Measurements from ENCODE around the gene WNK1. TPM values are rescaled to one million over a fixed set of nuclear protein-coding genes. Genes with fewer than 3 reads are reported as not detected.
A peak's percentile ranks its signal among the peaks of the same experiment; 100 is the strongest.

The WNK1 gene
- polyA plus RNA-seq, 1 donor = 56.4 TPM

DNA sequence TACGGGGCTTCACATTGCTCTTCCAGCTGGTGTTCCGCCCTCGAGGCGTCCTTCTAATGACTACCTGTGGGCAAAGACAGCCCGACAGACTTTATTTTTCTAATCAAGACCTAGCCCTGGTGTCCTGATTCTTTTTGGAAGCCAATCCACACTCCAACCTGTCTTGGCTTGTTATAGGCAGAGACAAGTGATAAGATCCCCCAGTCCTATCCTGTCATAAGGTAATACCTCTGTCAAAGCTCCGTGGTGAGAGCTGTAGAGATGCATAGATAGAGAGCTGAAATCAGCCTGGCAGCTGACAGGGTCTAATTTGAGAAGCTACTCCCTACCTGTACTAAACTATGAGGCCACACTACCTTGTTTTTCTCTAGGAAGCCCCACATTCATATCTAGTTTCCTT, 11.5 kb upstream of the WNK1 start:
- no peaks in the 10 kb centered on the region for H3K4me1 ChIP-seq (ENCODE audit: control insufficient read depth, insufficient read depth, low read length)
- WGBS (ENCODE audit: insufficient coverage, low lambda C conversion rate) = 80% methylated on average over 4 of the region's 6 CpGs
- H3K9me3 ChIP-seq (ENCODE audit: control insufficient read depth, low read depth, low read length) = no peaks in the 10 kb centered on the region
- H3K27ac ChIP-seq (ENCODE audit: low read length) = no peak overlapping the region
- H3K4me3 ChIP-seq (ENCODE audit: low read length) = no peak overlapping the region
- no peaks in the 10 kb centered on the region for H3K36me3 ChIP-seq (ENCODE audit: control insufficient read depth, insufficient read depth, low read length)
- DNase-seq = no peak
- H3K27me3 ChIP-seq (ENCODE audit: control insufficient read depth, insufficient read depth, low read length) = no peaks in the 10 kb centered on the region

DNA sequence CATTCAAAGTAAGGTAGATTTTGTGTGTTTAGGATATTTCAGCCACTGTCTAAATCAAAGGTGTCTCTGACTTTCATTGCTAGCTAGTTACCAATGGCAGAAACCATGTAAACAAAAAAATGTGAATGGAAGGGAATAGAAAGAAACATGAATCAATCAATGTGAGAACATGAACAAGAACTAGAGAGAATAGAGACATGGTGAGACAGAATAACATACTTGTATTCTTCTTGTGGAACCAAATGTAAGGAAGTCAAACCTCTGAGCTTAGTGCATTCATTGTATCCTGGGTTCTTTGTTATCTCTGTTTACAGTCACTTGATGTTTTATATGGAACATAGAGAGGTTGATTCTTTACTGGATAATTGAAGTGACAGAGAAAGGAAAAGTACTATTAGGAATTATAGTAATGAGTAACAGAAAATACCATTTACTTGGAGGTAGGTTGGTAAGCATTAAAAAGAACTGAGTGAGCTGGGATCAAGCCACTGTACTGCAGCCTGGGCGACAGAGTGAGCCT, 2.6 kb upstream of the WNK1 start:
- Histone ChIP-seq H3K27ac (ENCODE audit: low read length) (no peak overlapping the region), H3K36me3 (ENCODE audit: control insufficient read depth, insufficient read depth, low read length) (no peaks in the 10 kb centered on the region), H3K27me3 (ENCODE audit: control insufficient read depth, insufficient read depth, low read length) (no peaks in the 10 kb centered on the region), H3K9me3 (ENCODE audit: control insufficient read depth, low read depth, low read length) (no peaks in the 10 kb centered on the region), H3K4me1 (ENCODE audit: control insufficient read depth, insufficient read depth, low read length) (no peaks in the 10 kb centered on the region), H3K4me3 (ENCODE audit: low read length) (no peak overlapping the region)
- no CpG with 5 or more reads among the region's 1 CpG for WGBS (ENCODE audit: insufficient coverage, low lambda C conversion rate)
- no peak for DNase-seq

DNA sequence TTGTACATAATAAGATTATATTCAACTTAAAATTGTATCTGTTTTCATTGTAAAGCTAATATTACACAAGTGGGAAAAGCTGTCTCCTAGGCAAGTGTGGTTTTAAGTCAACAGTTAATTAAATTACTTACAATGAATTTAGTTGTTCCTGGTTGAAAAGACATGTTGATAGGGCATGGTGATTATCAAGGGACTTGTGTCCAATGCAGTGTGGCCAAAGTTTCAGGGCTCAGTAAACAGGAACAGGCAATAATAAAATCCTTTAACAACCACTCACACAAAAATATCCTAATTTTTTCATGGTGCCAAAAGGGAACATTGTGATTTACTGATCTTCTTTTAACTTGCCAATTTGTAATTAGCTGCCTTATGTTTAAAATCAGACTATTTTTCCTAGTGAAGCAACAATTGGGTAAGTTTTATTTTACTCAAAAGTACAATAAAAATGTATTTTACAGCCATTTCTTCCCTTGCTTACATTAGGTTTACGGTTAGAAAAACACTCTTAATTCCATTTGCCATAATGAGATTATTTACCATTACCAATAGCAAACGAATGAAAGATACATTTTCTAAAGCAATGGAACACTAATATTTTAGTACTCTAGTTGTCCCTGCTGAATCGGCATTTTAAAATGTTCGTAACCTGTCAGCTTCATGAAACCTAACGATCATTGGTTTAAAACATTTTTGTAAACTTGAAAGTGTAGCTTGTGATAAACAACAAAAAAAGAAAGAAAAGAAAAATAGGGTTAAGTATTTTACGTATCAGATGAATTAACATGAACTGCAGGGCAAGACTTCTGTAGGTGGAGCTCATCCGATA, 1.8 kb upstream of the WNK1 start:
- Histone ChIP-seq H3K27ac (ENCODE audit: low read length) (peak overlapping the region; percentile 56), H3K4me1 (ENCODE audit: control insufficient read depth, insufficient read depth, low read length) (no peaks in the 10 kb centered on the region), H3K27me3 (ENCODE audit: control insufficient read depth, insufficient read depth, low read length) (no peaks in the 10 kb centered on the region), H3K4me3 (ENCODE audit: low read length) (peak overlapping the region; percentile 41), H3K9me3 (ENCODE audit: control insufficient read depth, low read depth, low read length) (no peaks in the 10 kb centered on the region), H3K36me3 (ENCODE audit: control insufficient read depth, insufficient read depth, low read length) (no peaks in the 10 kb centered on the region)
- 28% methylated on average over 2 of the region's 7 CpGs for WGBS (ENCODE audit: insufficient coverage, low lambda C conversion rate)
- no peak for DNase-seq

DNA sequence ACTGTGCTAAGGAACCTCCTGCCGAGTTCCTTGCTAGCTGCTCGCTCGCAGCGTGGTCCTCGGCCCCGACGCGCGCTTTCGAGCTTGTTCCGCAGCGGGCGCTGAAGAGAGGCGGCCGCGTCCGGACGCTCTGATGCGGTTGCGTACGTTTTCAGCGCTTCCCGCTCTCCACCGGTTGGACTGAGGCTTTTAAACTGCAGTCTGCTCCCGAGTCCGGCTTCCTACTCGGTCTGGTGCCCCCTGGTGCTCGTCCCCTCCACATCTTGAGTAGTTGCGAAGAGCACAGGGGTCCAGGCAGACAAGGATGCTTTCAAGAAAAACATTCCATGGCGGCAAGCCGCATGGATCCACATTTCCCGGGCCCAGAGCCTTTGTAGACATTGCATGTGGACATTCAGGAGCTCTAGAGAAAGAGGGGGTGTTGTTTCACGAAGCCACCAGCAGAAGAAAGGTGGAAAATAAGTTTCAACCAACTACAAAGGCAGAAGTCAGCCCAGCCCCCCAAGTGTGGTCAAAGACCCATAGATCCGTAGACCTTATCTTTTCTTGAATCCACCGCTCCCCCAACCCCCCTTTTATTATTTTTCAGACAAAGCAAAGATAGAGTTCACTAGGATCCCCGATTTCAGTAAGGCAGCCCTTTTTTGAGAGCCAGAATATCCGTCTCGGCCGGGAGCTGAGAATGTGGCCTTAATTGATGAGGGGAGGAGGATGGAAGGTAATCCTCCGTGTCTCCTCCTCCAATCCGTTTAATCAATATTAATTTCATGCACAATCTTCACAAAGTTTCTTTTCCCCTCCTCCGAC, 984 bp upstream of the WNK1 start:
- no CpG with 5 or more reads among the region's 42 CpGs for WGBS (ENCODE audit: insufficient coverage, low lambda C conversion rate)
- Histone ChIP-seq H3K27ac (ENCODE audit: low read length) (peak overlapping the region; percentile 56), H3K9me3 (ENCODE audit: control insufficient read depth, low read depth, low read length) (no peaks in the 10 kb centered on the region), H3K4me3 (ENCODE audit: low read length) (peak overlapping the region; percentile 41), H3K4me1 (ENCODE audit: control insufficient read depth, insufficient read depth, low read length) (no peaks in the 10 kb centered on the region), H3K27me3 (ENCODE audit: control insufficient read depth, insufficient read depth, low read length) (no peaks in the 10 kb centered on the region), H3K36me3 (ENCODE audit: control insufficient read depth, insufficient read depth, low read length) (no peaks in the 10 kb centered on the region)
- peak; percentile 90 to 94 for DNase-seq

DNA sequence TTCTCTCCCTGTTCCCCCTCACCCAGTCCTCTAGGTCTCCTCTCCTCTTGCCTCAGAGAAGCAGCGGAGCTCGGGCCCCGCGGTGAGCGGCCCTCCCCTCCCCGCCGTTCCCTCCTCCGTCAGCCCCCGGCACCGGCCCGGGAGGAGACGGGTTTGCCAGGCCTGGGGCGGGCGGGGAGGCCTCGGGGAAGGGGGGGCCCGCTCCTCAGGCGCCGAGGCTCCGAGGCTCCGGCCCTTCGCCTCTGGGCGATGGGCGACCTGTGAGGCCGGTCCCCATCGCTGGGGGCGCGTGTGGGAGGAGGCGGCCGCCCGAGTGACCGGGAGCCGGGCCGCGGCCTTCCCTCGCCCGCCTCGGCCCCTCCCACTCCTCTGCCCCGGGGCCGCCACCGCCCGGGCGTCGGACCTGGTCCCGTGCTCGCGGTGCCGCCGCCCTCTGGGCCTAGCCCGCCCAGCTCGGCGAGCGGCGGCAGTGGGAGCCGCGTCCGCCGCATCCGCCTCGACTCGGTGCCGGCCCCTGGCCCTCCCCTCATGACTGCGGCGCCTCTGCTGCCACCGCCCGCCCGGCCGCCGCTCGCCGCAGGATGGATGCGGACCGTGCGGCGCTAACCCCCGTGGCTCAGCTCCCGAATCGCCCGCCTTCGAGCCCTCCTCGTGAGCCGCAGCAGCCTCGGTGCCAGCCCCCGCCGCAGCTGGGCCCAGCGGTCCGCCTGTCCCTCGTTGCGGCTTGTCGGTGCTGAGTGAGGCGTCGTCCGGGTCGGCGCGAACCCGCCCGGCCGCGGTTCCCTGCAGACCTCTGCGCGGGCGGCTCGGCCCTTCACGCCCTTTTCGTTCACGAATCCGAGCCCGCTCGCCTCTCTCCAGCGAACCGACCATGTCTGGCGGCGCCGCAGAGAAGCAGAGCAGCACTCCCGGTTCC, 574 bp downstream of the WNK1 start:
- WGBS (ENCODE audit: insufficient coverage, low lambda C conversion rate) = no CpG with 5 or more reads among the region's 115 CpGs
- Histone ChIP-seq H3K27me3 (ENCODE audit: control insufficient read depth, insufficient read depth, low read length) (no peaks in the 10 kb centered on the region), H3K36me3 (ENCODE audit: control insufficient read depth, insufficient read depth, low read length) (no peaks in the 10 kb centered on the region), H3K4me1 (ENCODE audit: control insufficient read depth, insufficient read depth, low read length) (no peaks in the 10 kb centered on the region), H3K27ac (ENCODE audit: low read length) (peak overlapping the region; percentile 99), H3K4me3 (ENCODE audit: low read length) (peak overlapping the region; percentile 91), H3K9me3 (ENCODE audit: control insufficient read depth, low read depth, low read length) (no peaks in the 10 kb centered on the region)
- peak; percentile 68 to 84 for DNase-seq

DNA sequence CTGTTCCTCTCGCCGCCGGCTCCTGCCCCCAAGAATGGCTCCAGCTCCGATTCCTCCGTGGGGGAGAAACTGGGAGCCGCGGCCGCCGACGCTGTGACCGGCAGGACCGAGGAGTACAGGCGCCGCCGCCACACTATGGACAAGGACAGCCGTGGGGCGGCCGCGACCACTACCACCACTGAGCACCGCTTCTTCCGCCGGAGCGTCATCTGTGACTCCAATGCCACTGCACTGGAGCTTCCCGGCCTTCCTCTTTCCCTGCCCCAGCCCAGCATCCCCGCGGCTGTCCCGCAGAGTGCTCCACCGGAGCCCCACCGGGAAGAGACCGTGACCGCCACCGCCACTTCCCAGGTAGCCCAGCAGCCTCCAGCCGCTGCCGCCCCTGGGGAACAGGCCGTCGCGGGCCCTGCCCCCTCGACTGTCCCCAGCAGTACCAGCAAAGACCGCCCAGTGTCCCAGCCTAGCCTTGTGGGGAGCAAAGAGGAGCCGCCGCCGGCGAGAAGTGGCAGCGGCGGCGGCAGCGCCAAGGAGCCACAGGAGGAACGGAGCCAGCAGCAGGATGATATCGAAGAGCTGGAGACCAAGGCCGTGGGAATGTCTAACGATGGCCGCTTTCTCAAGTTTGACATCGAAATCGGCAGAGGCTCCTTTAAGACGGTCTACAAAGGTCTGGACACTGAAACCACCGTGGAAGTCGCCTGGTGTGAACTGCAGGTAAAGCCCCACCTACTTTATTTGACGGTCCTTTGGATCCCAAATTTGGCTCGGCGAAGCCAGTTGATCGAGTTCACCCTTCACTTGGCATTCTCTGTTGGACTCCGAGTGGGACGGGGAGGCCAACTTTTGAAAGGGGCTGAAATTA, 1.5 kb downstream of the WNK1 start:
- DNase-seq = peak; percentile 35 to 66
- no peaks in the 10 kb centered on the region for H3K36me3 ChIP-seq (ENCODE audit: control insufficient read depth, insufficient read depth, low read length)
- WGBS (ENCODE audit: insufficient coverage, low lambda C conversion rate) = no CpG with 5 or more reads among the region's 63 CpGs

DNA sequence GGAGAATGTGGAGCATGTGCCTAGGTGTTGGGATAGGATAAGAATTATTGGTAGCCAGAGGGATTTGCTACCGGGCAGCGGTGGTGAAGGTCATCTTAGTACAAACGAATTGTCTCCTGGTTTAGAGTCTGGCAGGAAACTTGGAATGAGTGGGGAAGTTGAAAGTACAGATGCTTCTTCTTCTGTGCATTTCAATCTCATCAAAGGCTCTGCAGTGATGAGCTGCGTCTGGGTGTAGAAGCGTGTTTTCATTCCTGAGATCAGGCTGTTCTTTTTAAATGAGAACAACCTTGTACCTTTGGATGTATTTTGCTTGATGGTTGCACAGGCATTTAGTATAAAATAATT, 2.1 kb downstream of the WNK1 start:
- peak overlapping the region; percentile 76 for H3K4me3 ChIP-seq (ENCODE audit: low read length)
- H3K36me3 ChIP-seq (ENCODE audit: control insufficient read depth, insufficient read depth, low read length) = no peaks in the 10 kb centered on the region
- H3K27me3 ChIP-seq (ENCODE audit: control insufficient read depth, insufficient read depth, low read length) = no peaks in the 10 kb centered on the region
- no CpG with 5 or more reads among the region's 5 CpGs for WGBS (ENCODE audit: insufficient coverage, low lambda C conversion rate)
- H3K9me3 ChIP-seq (ENCODE audit: control insufficient read depth, low read depth, low read length) = no peaks in the 10 kb centered on the region
- peak overlapping the region; percentile 56 for H3K27ac ChIP-seq (ENCODE audit: low read length)
- H3K4me1 ChIP-seq (ENCODE audit: control insufficient read depth, insufficient read depth, low read length) = no peaks in the 10 kb centered on the region
- DNase-seq = no peak

More for the DNA sequence above, 1.5 kb downstream of the WNK1 start:
- Histone ChIP-seq H3K4me3 (ENCODE audit: low read length) (peak overlapping the region; percentile 76), H3K4me1 (ENCODE audit: control insufficient read depth, insufficient read depth, low read length) (no peaks in the 10 kb centered on the region), H3K9me3 (ENCODE audit: control insufficient read depth, low read depth, low read length) (no peaks in the 10 kb centered on the region), H3K27ac (ENCODE audit: low read length) (peak overlapping the region; percentile 56), H3K27me3 (ENCODE audit: control insufficient read depth, insufficient read depth, low read length) (no peaks in the 10 kb centered on the region)

DNA sequence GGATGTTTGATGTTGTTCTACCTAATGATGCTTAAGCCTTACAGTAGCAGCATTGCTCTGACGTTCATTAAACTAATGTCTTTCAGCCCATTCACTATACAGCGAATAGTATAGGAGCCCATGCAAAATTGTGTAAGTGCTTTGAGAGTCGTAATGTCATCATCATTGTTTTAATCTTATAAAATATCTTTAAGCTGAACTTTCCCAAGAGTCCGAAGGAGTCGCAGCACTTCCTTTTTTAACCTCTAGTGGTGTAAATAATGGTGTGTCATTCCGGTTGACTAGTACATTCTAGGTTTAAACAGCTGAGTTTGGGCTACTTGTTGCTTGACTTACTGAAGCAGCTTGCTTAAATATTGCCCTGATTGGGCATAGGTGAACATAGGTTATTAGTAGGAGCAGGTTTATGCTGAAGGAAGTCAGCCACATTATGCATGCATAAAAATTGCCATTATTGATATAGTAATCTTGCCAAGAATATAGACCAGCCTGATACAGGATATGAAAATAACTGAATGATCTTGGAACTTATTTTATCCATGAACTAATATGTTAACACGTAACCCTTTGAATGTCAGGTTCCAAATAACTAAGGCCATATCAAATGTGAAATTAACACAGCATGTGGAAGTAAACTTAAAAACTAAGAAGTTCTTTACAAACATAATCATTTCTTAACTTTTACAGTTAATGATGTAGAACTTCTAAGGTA, 2.6 kb downstream of the WNK1 start:
- no peak overlapping the region for H3K27ac ChIP-seq (ENCODE audit: low read length)
- peak overlapping the region; percentile 76 for H3K4me3 ChIP-seq (ENCODE audit: low read length)
- no peaks in the 10 kb centered on the region for H3K27me3 ChIP-seq (ENCODE audit: control insufficient read depth, insufficient read depth, low read length)
- no peaks in the 10 kb centered on the region for H3K4me1 ChIP-seq (ENCODE audit: control insufficient read depth, insufficient read depth, low read length)
- H3K36me3 ChIP-seq (ENCODE audit: control insufficient read depth, insufficient read depth, low read length) = no peaks in the 10 kb centered on the region
- 0% methylated on average over 1 of the region's 7 CpGs for WGBS (ENCODE audit: insufficient coverage, low lambda C conversion rate)
- H3K9me3 ChIP-seq (ENCODE audit: control insufficient read depth, low read depth, low read length) = no peaks in the 10 kb centered on the region
- peak; percentile 11 to 45 for DNase-seq

DNA sequence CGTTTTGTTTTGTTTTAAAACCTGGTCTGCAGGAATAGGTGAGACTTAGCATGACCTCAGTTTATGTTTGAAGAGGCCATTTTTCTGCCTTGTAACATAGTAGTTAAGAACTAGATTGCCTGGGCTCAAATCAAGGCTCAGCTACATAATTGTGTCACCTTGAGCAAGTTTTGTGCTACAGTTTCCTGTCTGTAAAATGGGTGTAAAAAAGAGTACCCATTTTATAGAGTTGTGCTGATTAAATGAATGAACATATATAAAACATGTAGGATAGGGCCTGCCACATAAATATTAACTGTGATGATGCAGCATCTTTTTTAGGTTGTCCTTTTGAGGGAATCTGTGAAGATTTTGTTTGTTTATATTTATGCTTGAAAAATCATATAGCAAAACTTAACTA, 7.2 kb downstream of the WNK1 start:
- Histone ChIP-seq H3K9me3 (ENCODE audit: control insufficient read depth, low read depth, low read length) (no peaks in the 10 kb centered on the region), H3K36me3 (ENCODE audit: control insufficient read depth, insufficient read depth, low read length) (peaks cover 4% of the 10 kb centered on the region), H3K4me3 (ENCODE audit: low read length) (no peak overlapping the region), H3K27ac (ENCODE audit: low read length) (no peak overlapping the region), H3K4me1 (ENCODE audit: control insufficient read depth, insufficient read depth, low read length) (no peaks in the 10 kb centered on the region), H3K27me3 (ENCODE audit: control insufficient read depth, insufficient read depth, low read length) (no peaks in the 10 kb centered on the region)
- DNase-seq = no peak
- WGBS (ENCODE audit: insufficient coverage, low lambda C conversion rate) = no CpG with 5 or more reads among the region's 1 CpG

Measured in large intestine (tissue), 3 donors.